ENCODE data around the gene PRND.
"Not testable (repeated sequence)": the region's sequence is repeated elsewhere in the genome, so short reads cannot be mapped to it uniquely, and the experiment has no call there.

The PRND gene

GRCh38 chr20:4740774-4741431 is 19.2 kb downstream of the PRND start:
- DNase-seq: peak; percentile 55

GRCh38 chr20:4748847-4749246 is 27.1 kb downstream of the PRND start:
- no peak for DNase-seq

GRCh38 chr20:4749326-4749725 is 27.6 kb downstream of the PRND start:
- no peak for DNase-seq

- DNase-seq: no peak
Observed at GRCh38 chr20:4750381-4750780, 28.7 kb downstream of the PRND start.

- DNase-seq: peak; percentile 31
Observed at GRCh38 chr20:4759100-4759884, 37.6 kb downstream of the PRND start.

GRCh38 chr20:4763261-4763660 is 41.6 kb downstream of the PRND start:
- DNase-seq: no peak

- no peak for DNase-seq
Observed at GRCh38 chr20:4763723-4764510, 42.2 kb downstream of the PRND start.

- DNase-seq: no peak
Observed at GRCh38 chr20:4764805-4765204, 43.1 kb downstream of the PRND start.

- DNase-seq: no peak
Observed at GRCh38 chr20:4765681-4766080, 44.0 kb downstream of the PRND start.

- no peak for DNase-seq
Observed at GRCh38 chr20:4766631-4767030, 44.9 kb downstream of the PRND start.

GRCh38 chr20:4767084-4767483 is 45.4 kb downstream of the PRND start:
- DNase-seq: no peak

- DNase-seq: no peak
Observed at GRCh38 chr20:4769328-4769727, 47.6 kb downstream of the PRND start.

- no peak for DNase-seq
Observed at GRCh38 chr20:4770026-4770425, 48.3 kb downstream of the PRND start.

- no peak for DNase-seq
Observed at GRCh38 chr20:4771004-4771403, 49.3 kb downstream of the PRND start.

GRCh38 chr20:4772132-4772531 is 50.4 kb downstream of the PRND start:
- no peak for DNase-seq

- not testable (repeated sequence) for DNase-seq
Observed at GRCh38 chr20:4773014-4773413, 51.3 kb downstream of the PRND start.

- no peak for DNase-seq
Observed at GRCh38 chr20:4773736-4774135, 52.0 kb downstream of the PRND start.

GRCh38 chr20:4774207-4774606 is 52.5 kb downstream of the PRND start:
- no peak for DNase-seq

GRCh38 chr20:4775322-4776078 is 53.8 kb downstream of the PRND start:
- DNase-seq: no peak

- DNase-seq: no peak
Observed at GRCh38 chr20:4776079-4776630, 54.4 kb downstream of the PRND start.

Data from DMS53 (cell line).